GM10847 (cell line): Measurements from ENCODE around the gene SATB2.

Experiments used
- POLR2A ChIP-seq: IDR thresholded peaks from 2 replicates; pipeline ENCODE4 v1.6.1; 2011; ENCODE audit not compliant: insufficient read length; ENCODE audit errors: extremely low read depth

SATB2 gene

GRCh38 chr2:199460846-199461710 is 3.3 kb upstream of the SATB2 start:
- TF ChIP-seq POLR2A = no peak

- no peak for TF ChIP-seq POLR2A
These were observed 2.4 kb upstream of the SATB2 start for GRCh38 chr2:199460101-199460671.

GRCh38 chr2:199459286-199460100 is 1.8 kb upstream of the SATB2 start:
- no peak for TF ChIP-seq POLR2A

GRCh38 chr2:199458806-199459285 is 1.1 kb upstream of the SATB2 start:
- TF ChIP-seq POLR2A = no peak

DNA sequence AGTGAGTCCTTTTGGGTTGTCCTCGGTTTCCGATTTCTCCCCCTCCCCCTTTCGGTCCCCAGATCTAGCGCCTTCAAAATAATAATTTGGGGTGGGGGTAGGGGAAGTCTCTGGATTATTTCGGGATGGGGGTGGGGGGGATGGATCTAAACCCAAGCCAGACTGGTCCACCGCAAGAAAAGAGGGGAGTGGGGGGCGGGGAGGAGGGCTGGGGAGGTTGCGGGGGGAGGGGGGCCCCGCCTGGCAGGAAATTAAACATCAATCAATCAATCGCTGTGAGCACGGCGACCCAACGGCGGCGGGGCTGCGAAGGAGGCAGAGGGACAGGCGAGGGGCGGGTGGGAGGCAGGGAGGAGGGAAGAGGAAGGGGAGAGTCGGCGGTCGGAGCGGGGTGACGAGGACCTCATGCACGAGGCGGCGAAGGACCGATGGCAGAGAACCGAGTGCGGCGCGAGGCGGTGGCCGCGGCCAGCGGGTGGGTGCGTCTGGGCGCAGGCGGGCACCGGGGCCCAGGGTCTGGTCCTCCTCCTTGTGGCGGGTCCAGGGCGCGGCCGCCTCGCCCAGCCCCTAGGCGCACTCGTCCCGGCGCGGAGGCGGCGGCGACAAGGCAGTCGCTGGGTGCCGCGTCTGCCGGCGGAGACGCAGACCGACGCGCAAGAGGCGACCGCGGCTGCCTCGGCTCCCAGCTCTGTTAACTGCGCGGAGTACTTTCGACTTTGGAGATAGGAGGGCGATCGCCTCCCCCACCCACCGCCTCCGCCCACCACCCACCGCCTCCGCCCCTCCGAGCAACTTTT is 468 bp upstream of the SATB2 start:
- TF ChIP-seq POLR2A = no peak

DNA sequence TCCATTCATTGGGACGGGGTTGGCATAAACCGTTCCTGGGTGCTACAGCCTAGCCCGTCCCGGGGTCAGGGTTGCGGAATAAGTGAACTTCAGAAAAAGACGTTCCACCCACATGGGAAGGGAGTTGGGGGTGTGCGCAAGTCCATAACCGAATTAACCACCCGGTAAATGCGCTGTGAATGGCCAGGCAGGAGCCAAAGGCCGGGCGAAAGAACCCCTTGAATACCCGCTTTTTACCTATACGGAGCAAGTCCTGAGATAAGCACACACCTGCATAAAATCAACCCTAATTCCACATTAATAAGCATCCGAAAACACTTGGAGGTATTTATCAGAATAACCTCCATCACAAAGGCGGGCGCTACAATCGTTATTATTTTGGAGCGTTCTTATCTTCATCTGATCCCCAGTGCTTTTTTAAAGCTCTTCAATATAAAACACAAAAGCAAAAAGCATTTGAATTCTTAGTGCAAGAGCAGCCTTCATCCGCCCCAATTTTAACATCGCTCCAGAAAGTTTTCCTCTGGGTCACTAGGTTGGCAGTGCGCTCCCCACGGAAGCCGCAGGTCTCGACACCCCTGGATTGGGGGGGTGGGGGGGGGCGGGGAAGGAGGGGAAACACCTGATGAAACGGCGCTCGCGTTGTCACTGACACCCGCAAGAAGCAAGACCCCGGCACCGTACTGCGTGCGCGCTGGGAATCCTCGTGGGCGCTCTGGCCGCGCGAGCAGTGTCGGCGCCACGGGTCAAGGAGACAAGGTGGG is 1.2 kb downstream of the SATB2 start:
- no peak for TF ChIP-seq POLR2A

GRCh38 chr2:199455545-199456382 is 2.0 kb downstream of the SATB2 start:
- TF ChIP-seq POLR2A = no peak

DNA sequence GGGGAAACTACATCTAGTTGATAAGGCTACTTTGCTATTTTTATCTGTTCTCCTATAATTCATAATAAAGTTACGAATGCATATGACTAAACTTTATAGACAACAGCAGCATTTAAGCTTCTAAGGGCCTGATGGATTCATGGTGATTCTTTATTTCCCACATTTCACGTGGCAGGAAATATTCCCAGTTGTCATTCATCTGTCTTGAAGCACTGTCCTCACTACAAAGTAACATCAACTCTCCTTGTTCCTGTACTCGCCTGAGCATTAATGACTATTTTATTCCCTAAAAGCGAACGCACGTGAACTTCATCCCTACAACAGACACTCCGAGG is 2.6 kb downstream of the SATB2 start:
- TF ChIP-seq POLR2A = no peak

GRCh38 chr2:199452991-199453379 is 4.8 kb downstream of the SATB2 start:
- TF ChIP-seq POLR2A = no peak

DNA sequence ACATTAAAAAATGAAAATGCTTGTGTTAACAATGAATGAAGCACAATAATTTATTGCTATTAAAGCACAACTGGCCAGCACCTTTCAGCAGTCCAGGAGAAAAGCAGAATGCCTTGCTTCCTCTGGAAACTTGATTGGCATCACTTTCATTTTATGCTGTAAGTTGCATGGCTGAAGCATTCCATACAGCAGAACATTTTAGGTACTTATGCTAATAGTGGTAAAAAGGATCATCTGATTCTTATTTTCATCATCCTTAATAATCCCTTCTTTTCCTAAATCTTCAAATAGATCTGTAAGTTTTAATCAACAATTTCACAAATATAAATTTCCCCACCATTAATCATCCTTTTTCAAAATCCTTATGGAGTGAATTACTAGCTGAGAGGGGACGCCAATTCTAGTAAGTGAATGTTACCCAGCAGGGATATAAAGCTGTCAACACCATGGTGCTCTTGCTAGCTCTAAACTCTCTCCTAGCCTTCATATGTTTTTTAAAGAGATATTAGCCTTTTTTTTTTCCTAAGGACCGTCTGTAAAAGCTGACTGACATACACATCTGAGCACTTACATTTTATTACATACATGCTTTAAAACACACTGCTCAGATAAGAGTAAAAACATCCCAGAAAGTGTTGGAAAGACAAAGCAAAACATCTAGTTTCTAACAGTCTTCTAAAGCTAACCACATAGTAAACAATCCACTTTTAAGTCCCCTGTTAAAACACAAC is 5.3 kb downstream of the SATB2 start:
- no peak for TF ChIP-seq POLR2A

DNA sequence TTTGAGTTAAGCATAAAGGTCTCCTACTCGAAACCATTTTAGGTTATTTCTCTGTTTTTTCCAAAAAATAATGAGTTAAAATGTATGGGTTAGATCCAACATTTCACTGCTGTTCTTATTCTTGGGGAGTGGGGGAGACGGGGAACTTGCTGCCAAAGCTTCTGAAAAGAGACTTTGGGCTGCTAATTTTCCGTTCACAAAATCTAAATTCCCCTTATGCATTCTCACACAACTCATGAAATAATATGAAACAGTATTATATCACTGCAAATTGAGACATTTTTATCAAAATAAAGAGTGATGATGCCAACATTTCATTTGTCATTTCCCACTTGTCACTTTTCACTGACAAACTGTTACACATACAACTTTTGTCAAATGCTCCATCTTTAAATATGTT is 7.8 kb downstream of the SATB2 start:
- no peak for TF ChIP-seq POLR2A

DNA sequence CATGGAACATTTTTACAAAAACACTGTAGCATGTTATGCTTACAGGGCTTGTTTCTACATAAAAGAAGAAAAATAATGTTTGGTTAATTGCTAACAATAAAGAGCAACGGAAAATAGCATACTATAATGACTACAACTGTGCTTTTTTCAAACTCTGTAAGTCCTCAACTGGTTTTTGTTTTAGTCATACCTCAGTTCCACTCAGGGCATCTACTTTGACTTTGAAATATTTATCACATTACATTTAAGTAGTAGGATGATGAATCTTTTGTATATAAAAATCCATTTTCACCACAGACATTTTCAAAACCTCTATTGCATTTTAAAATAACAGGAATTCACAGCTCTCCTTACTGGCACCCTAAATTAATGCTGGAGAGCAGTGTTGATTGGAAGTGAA is 8.3 kb downstream of the SATB2 start:
- TF ChIP-seq POLR2A = no peak
